T-helper 1 cell treated with Interleukin-12 subunit alpha and Interleukin-12 subunit beta and Interleukin-4 antibody, amounts not matched to agents 30 μg/mL and 1 μg/mL, for 36 hours (primary cell): ENCODE measurements around the gene SMCO1.
"Not testable (repeated sequence)": the region's sequence is repeated elsewhere in the genome, so short reads cannot be mapped to it uniquely, and the experiment has no call there.

Experiments
- H3K27ac Mint-ChIP-seq: one replicate; pipeline ENCODE4 v1.8.0; 2021; ENCODE audit warnings: mild to moderate bottlenecking, mixed read lengths
- H3K27me3 Mint-ChIP-seq: one replicate; pipeline ENCODE4 v1.8.0; 2021; ENCODE audit warnings: low read depth, mixed read lengths
- H3K36me3 Mint-ChIP-seq: one replicate; pipeline ENCODE4 v1.8.0; 2021; ENCODE audit warnings: low read depth, mixed read lengths
- H3K4me1 Mint-ChIP-seq: one replicate; pipeline ENCODE4 v1.8.0; 2021; ENCODE audit warnings: low read depth, mixed read lengths
- H3K4me3 Mint-ChIP-seq: one replicate; pipeline ENCODE4 v1.8.0; 2021; ENCODE audit warnings: mild to moderate bottlenecking, moderate library complexity, mixed read lengths
- H3K9me3 Mint-ChIP-seq: one replicate; pipeline ENCODE4 v1.8.0; 2021; ENCODE audit warnings: mixed read lengths

Gene SMCO1

DNA sequence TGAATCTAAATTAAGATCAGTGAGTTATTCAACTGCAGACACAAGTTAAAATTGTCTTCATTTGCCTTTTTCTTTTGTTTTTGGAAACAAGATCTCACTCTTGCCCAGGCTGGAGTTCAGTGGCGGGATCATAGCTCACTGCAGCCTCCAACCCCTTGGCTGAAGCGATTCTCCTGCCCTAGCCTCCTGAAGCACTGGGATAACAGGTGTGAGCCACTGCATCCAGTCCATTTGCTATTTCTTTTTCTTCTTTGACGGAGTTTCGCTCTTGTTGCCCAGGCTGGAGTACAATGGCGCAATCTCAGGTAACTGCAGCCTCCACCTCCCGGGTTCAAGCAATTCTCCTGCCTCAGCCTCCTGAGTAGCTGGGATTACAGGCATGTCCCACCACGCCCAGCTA, 21.9 kb downstream of the SMCO1 start:
- Mint-ChIP-seq H3K27ac (no peak overlapping the region), H3K9me3 (no peaks in the 10 kb centered on the region), H3K36me3 (peaks cover 21% of the 10 kb centered on the region), H3K27me3 (no peaks in the 10 kb centered on the region), H3K4me3 (no peak overlapping the region), H3K4me1 (peaks cover 17% of the 10 kb centered on the region)

DNA sequence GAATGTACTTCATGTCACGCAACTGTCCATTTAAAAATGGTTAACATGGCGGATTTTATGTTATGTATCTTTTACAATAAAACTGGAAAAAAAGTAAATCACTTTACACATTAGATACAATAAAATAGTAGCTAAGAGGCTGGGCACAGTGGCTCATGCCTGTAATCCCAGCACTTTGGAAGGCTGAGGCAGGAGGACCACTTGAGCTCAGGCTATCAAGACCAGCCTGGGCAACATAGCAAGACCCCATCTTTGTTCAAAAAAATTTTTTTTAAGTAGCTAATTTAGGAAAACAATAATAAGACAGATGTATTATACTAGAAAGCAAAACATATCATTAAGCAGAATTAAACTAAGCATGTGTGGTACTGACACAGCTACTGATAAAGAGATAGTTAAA, 23.1 kb downstream of the SMCO1 start:
- Mint-ChIP-seq H3K4me3 (no peak overlapping the region), H3K9me3 (no peaks in the 10 kb centered on the region), H3K4me1 (peaks cover 14% of the 10 kb centered on the region), H3K36me3 (peaks cover 23% of the 10 kb centered on the region), H3K27ac (no peak overlapping the region), H3K27me3 (no peaks in the 10 kb centered on the region)

DNA sequence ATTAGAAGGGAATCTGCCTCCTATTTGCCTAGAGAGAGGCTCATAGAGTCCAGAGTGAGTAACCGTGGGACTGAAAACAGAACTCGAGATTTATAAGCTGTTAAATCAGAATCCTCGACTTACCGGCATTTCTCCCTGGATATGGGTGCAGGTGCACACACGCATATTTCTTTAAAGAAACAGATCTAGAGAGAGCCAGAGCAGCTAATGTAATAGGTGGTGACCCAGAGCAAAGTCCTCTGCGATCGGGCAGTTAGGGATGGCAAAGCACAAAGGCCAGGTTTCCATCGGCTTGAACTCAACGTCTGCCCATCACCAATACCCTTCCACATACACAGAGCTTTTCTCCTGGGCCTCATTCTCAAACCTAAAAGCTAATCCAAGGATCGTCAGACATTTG, 25.4 kb downstream of the SMCO1 start:
- no peaks in the 10 kb centered on the region for H3K27me3 Mint-ChIP-seq
- peaks cover 18% of the 10 kb centered on the region for H3K36me3 Mint-ChIP-seq
- H3K9me3 Mint-ChIP-seq, result no peaks in the 10 kb centered on the region
- H3K4me1 Mint-ChIP-seq, result peaks cover 9% of the 10 kb centered on the region
- no peak overlapping the region for H3K4me3 Mint-ChIP-seq
- no peak overlapping the region for H3K27ac Mint-ChIP-seq

DNA sequence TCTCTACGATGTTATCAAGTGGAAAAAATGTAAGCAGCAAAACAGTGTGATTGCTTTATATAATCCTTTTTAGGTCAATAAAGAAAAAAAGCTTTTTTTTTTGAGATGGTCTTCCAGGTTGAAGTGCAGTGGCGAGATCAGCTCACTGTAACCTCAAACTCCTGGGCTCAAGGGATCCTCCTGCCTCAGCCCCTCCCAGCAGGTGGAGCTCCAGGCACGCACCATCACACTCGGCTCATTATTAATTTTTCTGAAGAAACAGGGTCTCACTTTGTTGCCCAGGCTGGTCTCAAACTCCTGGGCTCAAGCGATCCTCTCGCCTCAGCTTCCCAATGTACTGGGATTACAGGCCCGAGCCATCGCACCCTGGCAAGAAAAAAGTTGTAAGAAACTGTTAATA, 28.9 kb downstream of the SMCO1 start:
- Mint-ChIP-seq H3K27me3 (no peaks in the 10 kb centered on the region), H3K9me3 (no peaks in the 10 kb centered on the region), H3K27ac (peak overlapping the region; percentile 41), H3K4me3 (no peak overlapping the region), H3K36me3 (peaks cover 26% of the 10 kb centered on the region), H3K4me1 (peaks cover 4% of the 10 kb centered on the region)

DNA sequence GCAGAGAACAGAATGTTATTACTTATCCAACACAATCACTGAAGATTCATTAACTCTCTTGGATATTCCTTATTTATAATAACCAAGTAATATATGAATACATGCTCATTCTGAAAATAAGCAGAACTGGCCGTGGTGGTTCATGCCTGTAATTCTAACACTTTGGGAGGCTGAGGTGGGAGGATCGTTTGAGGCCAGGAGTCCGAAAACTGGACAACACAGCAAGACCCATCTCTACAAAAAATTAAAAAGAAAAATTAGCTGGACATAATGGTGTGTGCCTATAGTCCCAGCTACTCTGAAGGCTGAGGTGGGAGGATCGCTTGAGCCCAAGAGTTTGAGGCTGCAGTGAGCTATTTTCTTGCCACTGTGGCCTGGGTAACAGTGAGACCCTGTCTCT, 37.5 kb downstream of the SMCO1 start:
- Mint-ChIP-seq H3K27me3 (no peaks in the 10 kb centered on the region), H3K36me3 (peaks cover 27% of the 10 kb centered on the region), H3K9me3 (no peaks in the 10 kb centered on the region), H3K4me1 (no peaks in the 10 kb centered on the region), H3K4me3 (no peak overlapping the region), H3K27ac (no peak overlapping the region)

DNA sequence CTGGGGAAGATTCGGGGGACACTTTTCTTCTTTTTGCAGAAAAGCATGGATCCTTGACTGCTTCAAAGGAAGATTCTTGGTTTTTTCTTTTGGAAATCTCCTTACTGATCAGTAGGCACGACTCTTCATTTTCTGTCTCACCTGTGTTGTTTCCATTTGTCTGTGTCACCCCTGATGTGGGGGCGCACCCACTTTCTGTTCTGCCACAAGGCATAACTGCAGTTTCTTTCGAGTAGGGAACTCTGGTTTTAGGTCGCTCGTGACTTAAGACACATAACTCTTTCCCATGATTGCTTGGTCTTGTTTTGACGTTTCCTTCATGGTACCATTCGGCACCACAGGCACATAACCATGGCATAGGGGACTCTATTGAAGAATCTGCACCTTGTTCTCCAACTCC, 42.9 kb downstream of the SMCO1 start:
- Mint-ChIP-seq H3K9me3 (no peaks in the 10 kb centered on the region), H3K4me3 (no peak overlapping the region), H3K27me3 (no peaks in the 10 kb centered on the region), H3K36me3 (peaks cover 31% of the 10 kb centered on the region), H3K4me1 (peaks cover 9% of the 10 kb centered on the region), H3K27ac (no peak overlapping the region)

DNA sequence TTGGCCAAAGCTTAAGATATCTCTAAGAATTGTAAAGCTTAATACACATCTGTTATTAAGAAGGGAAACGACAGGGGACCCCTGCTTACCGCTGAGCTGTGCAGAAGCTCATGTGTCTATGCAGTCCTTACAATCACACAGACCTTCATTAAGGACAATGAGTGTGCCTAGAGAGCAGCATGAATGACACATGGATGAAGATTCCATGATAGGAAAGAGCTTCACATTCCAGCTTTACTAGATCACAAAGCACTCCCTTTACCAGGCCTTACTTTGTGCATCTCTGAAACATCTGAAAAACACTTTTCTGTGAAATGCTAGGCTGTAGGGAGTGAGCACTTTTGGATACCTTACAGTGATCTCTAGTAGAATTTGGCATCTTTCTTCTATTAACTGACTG, 43.6 kb downstream of the SMCO1 start:
- Mint-ChIP-seq H3K36me3 (peaks cover 30% of the 10 kb centered on the region), H3K27ac (no peak overlapping the region), H3K4me1 (peaks cover 9% of the 10 kb centered on the region), H3K4me3 (no peak overlapping the region), H3K9me3 (no peaks in the 10 kb centered on the region), H3K27me3 (no peaks in the 10 kb centered on the region)

DNA sequence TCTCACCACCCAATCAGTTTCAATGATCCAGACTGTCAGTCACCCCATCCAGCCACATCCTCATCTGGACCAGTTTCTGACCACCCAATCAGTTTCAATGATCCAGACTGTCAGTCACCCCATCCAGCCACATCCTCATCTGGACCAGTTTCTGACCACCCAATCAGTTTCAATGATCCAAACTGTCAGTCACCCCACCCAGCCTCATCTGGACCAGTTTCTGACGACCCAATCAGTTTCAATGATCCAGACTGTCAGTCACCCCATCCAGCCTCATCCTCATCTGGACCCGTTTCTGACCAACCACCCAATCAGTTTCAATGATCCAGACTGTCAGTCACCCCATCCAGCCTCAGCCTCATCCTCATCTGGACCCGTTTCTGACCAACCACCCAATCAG, 45.0 kb downstream of the SMCO1 start:
- H3K27me3 Mint-ChIP-seq, H3K9me3 Mint-ChIP-seq, H3K4me1 Mint-ChIP-seq, H3K27ac Mint-ChIP-seq, H3K4me3 Mint-ChIP-seq: not testable (repeated sequence)
- H3K36me3 Mint-ChIP-seq, result peaks cover 30% of the 10 kb centered on the region

DNA sequence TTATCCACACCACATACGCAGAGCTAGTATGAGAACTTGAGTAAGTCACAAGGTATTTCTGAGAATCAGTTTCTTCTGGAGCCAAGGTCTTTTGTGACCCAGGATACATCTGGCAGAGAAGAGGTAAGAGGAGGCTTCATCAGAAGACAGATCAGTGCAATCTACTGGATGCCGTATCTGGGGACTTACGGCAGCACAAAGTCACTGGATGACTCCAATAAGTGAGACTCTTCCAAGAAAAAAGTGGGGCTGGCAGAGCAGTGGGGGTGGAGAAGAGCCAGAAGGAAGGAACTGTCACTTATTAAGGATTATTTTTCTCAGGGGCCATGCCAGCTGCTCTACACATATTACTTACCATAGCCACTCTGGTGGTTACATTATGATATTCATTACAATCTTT, 51.3 kb downstream of the SMCO1 start:
- Mint-ChIP-seq H3K4me1 (peaks cover 3% of the 10 kb centered on the region), H3K9me3 (peaks cover 8% of the 10 kb centered on the region), H3K36me3 (peaks cover 18% of the 10 kb centered on the region), H3K27me3 (no peaks in the 10 kb centered on the region), H3K27ac (no peak overlapping the region), H3K4me3 (no peak overlapping the region)

DNA sequence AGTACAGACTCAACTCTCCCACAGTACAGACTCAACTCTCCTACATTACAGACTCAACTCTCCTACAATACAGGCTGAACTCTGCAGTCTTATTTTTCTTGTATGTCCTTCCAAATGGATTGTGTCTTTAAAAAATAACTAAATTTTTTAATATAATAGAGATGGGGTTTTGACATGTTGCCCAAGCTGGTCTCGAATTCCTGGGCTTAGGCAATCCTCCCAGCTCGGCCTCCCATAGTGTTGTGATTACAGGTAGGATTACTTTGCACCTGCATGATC, 51.7 kb downstream of the SMCO1 start:
- H3K36me3 Mint-ChIP-seq, result peaks cover 18% of the 10 kb centered on the region
- no peaks in the 10 kb centered on the region for H3K27me3 Mint-ChIP-seq
- peaks cover 8% of the 10 kb centered on the region for H3K9me3 Mint-ChIP-seq
- peaks cover 2% of the 10 kb centered on the region for H3K4me1 Mint-ChIP-seq
- no peak overlapping the region for H3K27ac Mint-ChIP-seq
- no peak overlapping the region for H3K4me3 Mint-ChIP-seq

DNA sequence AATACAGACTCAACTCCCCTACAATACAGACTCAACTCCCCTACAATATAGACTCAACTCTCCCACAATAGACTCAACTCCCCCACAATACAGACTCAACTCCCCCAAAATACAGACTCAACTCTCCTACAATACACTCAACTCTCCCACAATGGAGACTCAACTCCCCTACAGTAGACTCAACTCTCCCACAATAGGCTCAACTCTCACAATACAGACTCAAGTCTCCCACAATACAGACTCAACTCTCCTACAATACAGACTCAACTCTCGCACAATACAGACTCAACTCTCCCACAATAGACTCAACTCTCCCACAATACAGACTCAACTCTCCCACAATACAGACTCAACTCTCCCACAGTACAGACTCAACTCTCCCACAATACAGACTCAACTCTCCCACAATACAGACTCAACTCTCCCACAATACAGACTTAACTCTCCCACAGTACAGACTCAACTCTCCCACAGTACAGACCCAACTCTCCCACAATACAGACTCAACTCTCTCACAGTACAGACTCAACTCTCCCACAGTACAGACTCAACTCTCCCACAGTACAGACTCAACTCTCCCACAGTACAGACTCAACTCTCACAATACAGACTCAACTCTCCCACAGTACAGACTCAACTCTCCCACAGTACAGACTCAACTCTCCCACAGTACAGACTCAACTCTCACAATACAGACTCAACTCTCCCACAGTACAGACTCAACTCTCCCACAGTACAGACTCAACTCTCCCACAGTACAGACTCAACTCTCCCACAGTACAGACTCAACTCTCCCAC, 52.3 kb downstream of the SMCO1 start:
- H3K4me1 Mint-ChIP-seq, H3K27me3 Mint-ChIP-seq, H3K4me3 Mint-ChIP-seq, H3K27ac Mint-ChIP-seq, H3K9me3 Mint-ChIP-seq: not testable (repeated sequence)
- H3K36me3 Mint-ChIP-seq, result peaks cover 17% of the 10 kb centered on the region

DNA sequence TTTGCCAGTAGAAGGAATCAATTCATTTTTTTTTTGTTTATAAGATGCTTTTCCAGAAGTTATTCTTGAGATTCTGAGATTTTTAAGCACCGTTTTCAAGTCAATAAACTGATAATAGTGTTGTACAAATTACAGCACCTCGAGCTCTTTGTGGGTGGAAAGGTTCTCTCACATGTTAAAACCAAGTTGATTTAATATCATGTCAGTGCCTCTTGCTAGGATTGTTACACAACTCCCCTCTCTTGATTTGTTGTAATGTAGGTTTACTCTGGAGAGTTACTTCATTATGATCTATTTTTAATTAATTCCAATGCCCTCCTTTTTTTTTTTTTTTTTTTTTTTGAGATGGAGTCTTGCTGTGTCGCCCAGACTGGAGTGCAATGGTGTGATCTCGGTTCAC, 57.1 kb downstream of the SMCO1 start:
- Mint-ChIP-seq H3K27ac (no peak overlapping the region), H3K4me1 (peaks cover 2% of the 10 kb centered on the region), H3K9me3 (peaks cover 8% of the 10 kb centered on the region), H3K36me3 (peaks cover 6% of the 10 kb centered on the region), H3K4me3 (no peak overlapping the region), H3K27me3 (no peaks in the 10 kb centered on the region)

DNA sequence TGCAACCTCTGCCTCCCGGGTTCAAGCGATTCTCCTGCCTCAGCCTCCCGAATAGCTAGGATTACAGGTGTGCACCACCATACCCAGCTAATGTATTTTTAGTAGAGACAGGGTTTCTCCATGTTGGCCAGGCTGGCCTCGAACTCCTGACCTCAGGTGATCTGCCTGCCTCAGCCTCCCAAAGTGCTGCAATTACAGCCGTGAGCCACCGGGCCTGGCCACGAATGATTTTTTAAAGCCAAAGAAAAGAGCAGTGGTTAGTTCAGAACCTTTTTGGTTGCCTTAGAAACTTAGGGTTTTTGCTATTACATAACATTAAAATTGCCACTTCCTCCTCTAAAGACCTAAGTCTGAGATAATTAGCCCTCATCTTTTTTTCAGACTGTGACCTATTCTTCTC, 57.7 kb downstream of the SMCO1 start:
- not testable (repeated sequence) for H3K27ac Mint-ChIP-seq

More for the DNA sequence above, 57.7 kb downstream of the SMCO1 start:
- H3K36me3 Mint-ChIP-seq, H3K4me3 Mint-ChIP-seq, H3K4me1 Mint-ChIP-seq, H3K9me3 Mint-ChIP-seq, H3K27me3 Mint-ChIP-seq: not testable (repeated sequence)
